ENCODE measurements around the gene DNMT3A. TPM values are rescaled to one million over a fixed set of nuclear protein-coding genes. Genes with fewer than 3 reads are reported as not detected.

DNMT3A gene
- total RNA-seq, 1 experiment from 2014 or later, result 215 TPM

GRCh38 chr2:25286723-25287483 is 54.8 kb downstream of the DNMT3A start:
- Histone ChIP-seq H3K9ac (ENCODE audit: extremely low read depth, insufficient read length, low read length) (no peak overlapping the region), H2BK5ac (ENCODE audit: insufficient read length, low read length) (no peak overlapping the region), H3K79me1 (ENCODE audit: insufficient read depth, low read depth, low read length, poor library complexity, severe bottlenecking) (no peaks in the 10 kb centered on the region), H3K4ac (ENCODE audit: low read depth, low read length) (no peak overlapping the region), H2BK12ac (ENCODE audit: insufficient read length, low read depth, low read length) (no peak overlapping the region), H3K56ac (ENCODE audit: insufficient read length, low read depth, low read length) (no peak overlapping the region), H4K91ac (ENCODE audit: insufficient read length, low read depth, low read length) (no peak overlapping the region), H3K18ac (ENCODE audit: insufficient read length, low read depth, low read length) (no peak overlapping the region), H3K23ac (ENCODE audit: insufficient read length, low read depth, low read length) (no peak overlapping the region), H2BK15ac (ENCODE audit: low read depth, low read length) (no peak overlapping the region), H3K4me2 (ENCODE audit: insufficient read depth, insufficient read length, low read length) (no peak overlapping the region), H3T11ph (ENCODE audit: low read length) (no peak overlapping the region), H3K79me2 (ENCODE audit: insufficient read depth, low read length) (no peaks in the 10 kb centered on the region), H2BK20ac (ENCODE audit: low read depth, low read length, poor library complexity, severe bottlenecking) (no peak overlapping the region), H3K27me3 (ENCODE audit: insufficient read depth, low read length) (no peaks in the 10 kb centered on the region), H4K5ac (ENCODE audit: insufficient read length, low read depth, low read length) (no peak overlapping the region), H2AFZ (ENCODE audit: low read length) (no peak overlapping the region), H3K23me2 (ENCODE audit: insufficient read length, low read depth, low read length, poor library complexity, severe bottlenecking) (no peaks in the 10 kb centered on the region), H2BK120ac (ENCODE audit: low read depth, low read length, poor library complexity, severe bottlenecking) (no peak overlapping the region), H4K8ac (replicated peaks; ENCODE audit: insufficient read length, low read depth, low read length) (no peak overlapping the region), H3K14ac (ENCODE audit: insufficient read depth, low read length) (no peak overlapping the region; the same call in 1 of the 2 replicates), H3K27ac (ENCODE audit: insufficient read length, low read depth, low read length) (no peak overlapping the region), H3K4me1 (ENCODE audit: insufficient read depth, low read length) (peaks cover 4% of the 10 kb centered on the region; the same call in 1 of the 2 replicates), H2AK5ac (ENCODE audit: insufficient read length, low read length) (no peak overlapping the region), H4K20me1 (ENCODE audit: control insufficient read depth, insufficient read depth, insufficient read length) (no peaks in the 10 kb centered on the region), H3K9me3 (ENCODE audit: control insufficient read depth, low read depth, low read length) (no peaks in the 10 kb centered on the region)
- H3K9me3 Mint-ChIP-seq, result no peaks in the 10 kb centered on the region; a peak in 1 of 5 replicates
- no peak overlapping the region for H3K4me3 Mint-ChIP-seq
- no peak for DNase-seq
- peaks cover 1% of the 10 kb centered on the region for H3K27me3 Mint-ChIP-seq (ENCODE audit: low read depth)
- peaks cover 0 to 3% (median 0%) of the 10 kb centered on the region in 3 experiments; a peak in 2 of 7 replicates for H3K36me3 Mint-ChIP-seq (ENCODE audit: insufficient read depth in 1 of 3, low read depth in 3 of 3)
- no peak overlapping the region; a peak in 1 of 7 replicates for H3K27ac Mint-ChIP-seq
- TF ChIP-seq CTCF (conservative IDR thresholded peaks at IDR 0.05), result no peak
- WGBS (ENCODE audit: extremely low coverage, insufficient read length, low lambda C conversion rate), result no CpG with 5 or more reads among the region's 11 CpGs
- peaks cover 13 to 15% of the 10 kb centered on the region in 2 experiments for H3K4me1 Mint-ChIP-seq

All from H9 (cell line).